Keratinocyte (primary cell): ENCODE measurements around the gene PRR23E. TPM values are rescaled to one million over a fixed set of nuclear protein-coding genes. Genes with fewer than 3 reads are reported as not detected.

ENCODE experiments used
- DNase-seq: peaks from one replicate; pipeline ENCODE4 v3.0.0-alpha.2; 2011; ENCODE audit warnings: low read depth, missing footprints, low spot score
- FAIRE-seq: peaks from 2 replicates; lab custom pipeline; 2011; peaks lifted over from hg19 to GRCh38; lab: Jason Lieb, UNC
- H2AFZ ChIP-seq: 2 replicates; pipeline ENCODE4 v1.6.0; 2012; ENCODE audit warnings: low read length, control low read depth, inconsistent platforms; ENCODE audit not compliant: control insufficient read depth
- H3K27ac ChIP-seq: 2 replicates; pipeline ENCODE4 v1.5.1; 2011; ENCODE audit warnings: low read length; ENCODE audit not compliant: control insufficient read depth, insufficient read depth
- H3K27me3 ChIP-seq: 3 replicates; pipeline ENCODE4 v1.6.0; 2011; ENCODE audit warnings: low read length; ENCODE audit not compliant: control insufficient read depth, insufficient read depth; ENCODE audit errors: extremely low read depth
- H3K36me3 ChIP-seq, 2 experiments: 2 replicates in 1 of 2; 3 replicates in 1 of 2; pipeline ENCODE4 v1.5.1; 2011; ENCODE audit warnings: low read length in 2 of 2, mild to moderate bottlenecking in 1 of 2; ENCODE audit not compliant: control insufficient read depth in 2 of 2, insufficient read depth in 2 of 2; ENCODE audit errors: extremely low read depth in 1 of 2
- H3K4me1 ChIP-seq: 3 replicates; pipeline ENCODE4 v1.5.1; 2011; ENCODE audit warnings: low read length; ENCODE audit not compliant: control insufficient read depth, insufficient read depth; ENCODE audit errors: extremely low read depth
- H3K4me2 ChIP-seq: 3 replicates; pipeline ENCODE4 v1.6.0; 2011; ENCODE audit warnings: low read depth, low read length; ENCODE audit not compliant: control insufficient read depth, insufficient read depth; ENCODE audit errors: extremely low read depth
- H3K4me3 ChIP-seq, 3 experiments: fragments of 200-600 bp in 1 of 3; sonication (generic) in 1 of 3; 2 replicates in 2 of 3; 3 replicates in 1 of 3; pipeline ENCODE4 v1.5.1; 2011 to 2016; ENCODE audit warnings: low read length in 3 of 3, mild to moderate bottlenecking in 3 of 3, control low read depth in 2 of 3, inconsistent platforms in 1 of 3, low read depth in 1 of 3, mixed read lengths in 1 of 3, mixed run types in 1 of 3, moderate library complexity in 1 of 3; ENCODE audit not compliant: control insufficient read depth in 2 of 3, insufficient read depth in 2 of 3; ENCODE audit errors: extremely low read depth in 1 of 3
- H3K79me2 ChIP-seq: 2 replicates; pipeline ENCODE4 v1.6.0; 2012; ENCODE audit warnings: low read length; ENCODE audit not compliant: control insufficient read depth, insufficient read depth
- H3K9ac ChIP-seq: 3 replicates; pipeline ENCODE4 v1.6.0; 2011; ENCODE audit warnings: low read length; ENCODE audit not compliant: control insufficient read depth, insufficient read depth; ENCODE audit errors: extremely low read depth
- H3K9me1 ChIP-seq: 3 replicates; pipeline ENCODE4 v1.6.0; 2011; ENCODE audit warnings: low read length; ENCODE audit not compliant: control insufficient read depth, insufficient read depth; ENCODE audit errors: extremely low read depth
- H3K9me3 ChIP-seq: 2 replicates; pipeline ENCODE4 v1.5.1; 2012; ENCODE audit warnings: low read depth, low read length; ENCODE audit not compliant: control insufficient read depth
- H4K20me1 ChIP-seq: 3 replicates; pipeline ENCODE4 v1.6.0; 2011; ENCODE audit warnings: low read length; ENCODE audit not compliant: control insufficient read depth, insufficient read depth; ENCODE audit errors: extremely low read depth
- EZH2 ChIP-seq: IDR thresholded peaks from one replicate; pipeline ENCODE4 v1.6.1; 2012; ENCODE audit warnings: inconsistent platforms, mild to moderate bottlenecking, low read length, moderate library complexity
- dilution Hi-C: fragments of 300-500 bp; cut with MboI; formaldehyde crosslinking; loops from one replicate; pipeline ENCODE4 v1.7.0; 2020; ENCODE audit warnings: low sequenced_read_pairs; ENCODE audit not compliant: extremely low pct_ligation_motif_present
- polyA plus RNA-seq, 5 experiments: library from polyadenylated mRNA; depleted of rRNA in 3 of 5; stranded (reverse) in 3 of 5; stranded (forward) in 1 of 5; unstranded in 1 of 5; fragments of >200 nt; gene quantifications; 1 replicate in 1 of 5; 2 replicates in 3 of 5; 3 replicates in 1 of 5; pipeline versions ENCODE4 v1.2.1 to v1.2.3, GENCODE V29; 2011 to 2012; ENCODE audit warnings: missing spikeins in 2 of 5, low read depth in 1 of 5, low replicate concordance in 1 of 5
- TF ChIP-seq, protein P1 (sequence below), 3 experiments: IDR thresholded peaks in 1 of 3; conservative IDR thresholded peaks in 1 of 3; optimal IDR thresholded peaks in 1 of 3; 2 replicates in 2 of 3; 3 replicates in 1 of 3; pipeline versions ENCODE3 to v1.5.1; 2011; ENCODE audit warnings: low read length in 3 of 3, mild to moderate bottlenecking in 3 of 3, moderate library complexity in 2 of 3, control low read depth in 1 of 3, inconsistent platforms in 1 of 3; ENCODE audit not compliant: insufficient read depth in 2 of 3; ENCODE audit errors: extremely low read depth in 1 of 3

PRR23E gene
- polyA plus RNA-seq, 1 donor (not counting 4 experiments of a cell fraction or from before 2014, with no cell fraction given), result not detected

GRCh38 chr3:127222664-127223063 is 29.7 kb downstream of the PRR23E start:
- TF ChIP-seq EZH2, result no peak
- TF ChIP-seq, protein P1, sequence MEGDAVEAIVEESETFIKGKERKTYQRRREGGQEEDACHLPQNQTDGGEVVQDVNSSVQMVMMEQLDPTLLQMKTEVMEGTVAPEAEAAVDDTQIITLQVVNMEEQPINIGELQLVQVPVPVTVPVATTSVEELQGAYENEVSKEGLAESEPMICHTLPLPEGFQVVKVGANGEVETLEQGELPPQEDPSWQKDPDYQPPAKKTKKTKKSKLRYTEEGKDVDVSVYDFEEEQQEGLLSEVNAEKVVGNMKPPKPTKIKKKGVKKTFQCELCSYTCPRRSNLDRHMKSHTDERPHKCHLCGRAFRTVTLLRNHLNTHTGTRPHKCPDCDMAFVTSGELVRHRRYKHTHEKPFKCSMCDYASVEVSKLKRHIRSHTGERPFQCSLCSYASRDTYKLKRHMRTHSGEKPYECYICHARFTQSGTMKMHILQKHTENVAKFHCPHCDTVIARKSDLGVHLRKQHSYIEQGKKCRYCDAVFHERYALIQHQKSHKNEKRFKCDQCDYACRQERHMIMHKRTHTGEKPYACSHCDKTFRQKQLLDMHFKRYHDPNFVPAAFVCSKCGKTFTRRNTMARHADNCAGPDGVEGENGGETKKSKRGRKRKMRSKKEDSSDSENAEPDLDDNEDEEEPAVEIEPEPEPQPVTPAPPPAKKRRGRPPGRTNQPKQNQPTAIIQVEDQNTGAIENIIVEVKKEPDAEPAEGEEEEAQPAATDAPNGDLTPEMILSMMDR (optimal IDR thresholded peaks at IDR 0.05 in 1 of 3, IDR thresholded peaks at IDR 0.05 in 1 of 3, conservative IDR thresholded peaks at IDR 0.05 in 1 of 3; ENCODE audit: extremely low read depth in 1 of 3, insufficient read depth in 2 of 3, low read length in 3 of 3), result no peak
- no peak for FAIRE-seq
- H3K4me2 ChIP-seq, result no peak overlapping the region
- no peaks in the 10 kb centered on the region for H3K9me3 ChIP-seq
- DNase-seq, result no peak
- H3K9ac ChIP-seq, result no peak overlapping the region
- H3K79me2 ChIP-seq, result no peaks in the 10 kb centered on the region
- peaks cover 5% of the 10 kb centered on the region for H3K4me1 ChIP-seq
- peaks cover 30% of the 10 kb centered on the region for H3K27me3 ChIP-seq
- H2AFZ ChIP-seq, result no peak overlapping the region
- H4K20me1 ChIP-seq, result no peaks in the 10 kb centered on the region
- no peaks in the 10 kb centered on the region for H3K9me1 ChIP-seq
- no peak overlapping the region for H3K4me3 ChIP-seq
- dilution Hi-C loops, result no loop called here
- H3K27ac ChIP-seq, result no peak overlapping the region
- peaks cover 0 to 2% of the 10 kb centered on the region in 2 experiments for H3K36me3 ChIP-seq

- Histone ChIP-seq H3K4me1 (peaks cover 5% of the 10 kb centered on the region), H3K9ac (no peak overlapping the region), H3K4me2 (no peak overlapping the region), H2AFZ (no peak overlapping the region), H3K9me3 (no peaks in the 10 kb centered on the region), H3K27ac (no peak overlapping the region), H3K79me2 (no peaks in the 10 kb centered on the region), H3K27me3 (peaks cover 21% of the 10 kb centered on the region), H3K36me3 (peaks cover 0 to 2% of the 10 kb centered on the region in 2 experiments), H3K4me3 (no peak overlapping the region), H4K20me1 (no peaks in the 10 kb centered on the region), H3K9me1 (no peaks in the 10 kb centered on the region)
- FAIRE-seq (no peak), DNase-seq (no peak)
- TF ChIP-seq, protein P1 (optimal IDR thresholded peaks at IDR 0.05 in 1 of 3, IDR thresholded peaks at IDR 0.05 in 1 of 3, conservative IDR thresholded peaks at IDR 0.05 in 1 of 3; ENCODE audit: extremely low read depth in 1 of 3, insufficient read depth in 2 of 3, low read length in 3 of 3), result no peak
- no peak for TF ChIP-seq EZH2
- dilution Hi-C loops, result no loop called here
Measured at GRCh38 chr3:127224118-127224517, 31.2 kb downstream of the PRR23E start.
